Measurements from ENCODE around the gene PSMA5.
"Not testable (repeated sequence)": the region's sequence is repeated elsewhere in the genome, so short reads cannot be mapped to it uniquely, and the experiment has no call there.

The PSMA5 gene

GRCh38 chr1:109379422-109379821 is 46.8 kb downstream of the PSMA5 start:
- no peak for DNase-seq (ENCODE audit: low read depth)
- no peak for TF ChIP-seq CTCF (IDR thresholded peaks at IDR 0.05; ENCODE audit: control insufficient read depth, extremely low read depth, insufficient read depth)
- no peak overlapping the region for H3K4me3 ChIP-seq (ENCODE audit: low read depth, low read length)

GRCh38 chr1:109377698-109378097 is 48.5 kb downstream of the PSMA5 start:
- no peak overlapping the region for H3K4me3 ChIP-seq (ENCODE audit: low read depth, low read length)
- DNase-seq (ENCODE audit: low read depth) = no peak
- no peak for TF ChIP-seq CTCF (IDR thresholded peaks at IDR 0.05; ENCODE audit: control insufficient read depth, extremely low read depth, insufficient read depth)

- not testable (repeated sequence) for DNase-seq (ENCODE audit: low read depth); H3K4me3 ChIP-seq (ENCODE audit: low read depth, low read length)
These were observed 52.6 kb downstream of the PSMA5 start for GRCh38 chr1:109373696-109374095.

GRCh38 chr1:109373126-109373525 is 53.1 kb downstream of the PSMA5 start:
- no peak for TF ChIP-seq CTCF (IDR thresholded peaks at IDR 0.05; ENCODE audit: control insufficient read depth, extremely low read depth, insufficient read depth)
- no peak for DNase-seq (ENCODE audit: low read depth)
- H3K4me3 ChIP-seq (ENCODE audit: low read depth, low read length) = no peak overlapping the region

- H3K4me3 ChIP-seq (ENCODE audit: low read depth, low read length) = no peak overlapping the region
- TF ChIP-seq CTCF (IDR thresholded peaks at IDR 0.05; ENCODE audit: control insufficient read depth, extremely low read depth, insufficient read depth) = no peak
- no peak for DNase-seq (ENCODE audit: low read depth)
These were observed 54.0 kb downstream of the PSMA5 start for GRCh38 chr1:109372281-109372680.

GRCh38 chr1:109371341-109371739 is 54.9 kb downstream of the PSMA5 start:
- DNase-seq (ENCODE audit: low read depth) = peak; percentile 43
- H3K4me3 ChIP-seq (ENCODE audit: low read depth, low read length) = no peak overlapping the region
- no peak for TF ChIP-seq CTCF (IDR thresholded peaks at IDR 0.05; ENCODE audit: control insufficient read depth, extremely low read depth, insufficient read depth)

GRCh38 chr1:109370712-109371340 is 55.4 kb downstream of the PSMA5 start:
- DNase-seq (ENCODE audit: low read depth) = no peak
- TF ChIP-seq CTCF (IDR thresholded peaks at IDR 0.05; ENCODE audit: control insufficient read depth, extremely low read depth, insufficient read depth) = no peak

More at GRCh38 chr1:109370712-109371340, 55.4 kb downstream of the PSMA5 start:
- no peak overlapping the region for H3K4me3 ChIP-seq (ENCODE audit: low read depth, low read length)
